WTC11 (cell line): ENCODE measurements around the gene SEC24C. TPM values are rescaled to one million over a fixed set of nuclear protein-coding genes. Genes with fewer than 3 reads are reported as not detected.
"Not testable (repeated sequence)": the region's sequence is repeated elsewhere in the genome, so short reads cannot be mapped to it uniquely, and the experiment has no call there.

Experiments used
- ATAC-seq: fragments of 200-7000 bp; cut with Tn5 transposase; 2 replicates; pipeline ENCODE4 v1.10.0; 2021; ENCODE audit warnings: mild to moderate bottlenecking, moderate library complexity
- CTCF ChIA-PET: fragments of 300-600 bp; sonication (Branson Sonifier 250); formaldehyde crosslinking; loops from one replicate; lab custom pipeline; 2021; ENCODE audit warnings: antibody characterized with exemption; lab: Charles Lee
- POLR2A ChIA-PET: fragments of 350-600 bp; sonication (Branson Sonifier 250); formaldehyde crosslinking; loops from one replicate; lab custom pipeline; 2021; ENCODE audit warnings: antibody characterized with exemption; lab: Charles Lee
- DNase-seq: peaks from one replicate; pipeline ENCODE4 v3.0.0; 2021; ENCODE audit warnings: low spot score
- H3K27ac Mint-ChIP-seq: 2 replicates; pipeline ENCODE4 v1.8.0; 2021; ENCODE audit warnings: mixed read lengths
- H3K27me3 Mint-ChIP-seq: 2 replicates; pipeline ENCODE4 v1.8.0; 2021; ENCODE audit warnings: low read depth, mild to moderate bottlenecking, moderate library complexity, mixed read lengths
- H3K36me3 Mint-ChIP-seq: 2 replicates; pipeline ENCODE4 v1.8.0; 2021; ENCODE audit warnings: mixed read lengths
- H3K4me1 Mint-ChIP-seq: 2 replicates; pipeline ENCODE4 v1.8.0; 2022; ENCODE audit warnings: mixed read lengths
- H3K4me3 Mint-ChIP-seq: 2 replicates; pipeline ENCODE4 v1.8.0; 2021; ENCODE audit warnings: mild to moderate bottlenecking, moderate library complexity, mixed read lengths
- H3K9me3 Mint-ChIP-seq: 2 replicates; pipeline ENCODE4 v1.8.0; 2021; ENCODE audit warnings: mixed read lengths
- GABPB1 ChIP-seq: sonication (generic); formaldehyde crosslinking; IDR thresholded peaks from 2 replicates; pipeline ENCODE4 v1.8.1; 2023; ENCODE audit warnings: mild to moderate bottlenecking, missing genetic modification reagents
- HMGA2 ChIP-seq: fragments of 250-450 bp; sonication (Bioruptor Pico); IDR thresholded peaks from 2 replicates; pipeline ENCODE4 v1.4.0; 2021; ENCODE audit warnings: mild to moderate bottlenecking, moderate library complexity
- IRF2 ChIP-seq: sonication (generic); formaldehyde crosslinking; IDR thresholded peaks from 2 replicates; pipeline ENCODE4 v1.8.0; 2022; ENCODE audit warnings: low read depth, missing genetic modification reagents, borderline replicate concordance
- JUN ChIP-seq: sonication (generic); formaldehyde crosslinking; IDR thresholded peaks from 2 replicates; pipeline ENCODE4 v1.8.0; 2023; ENCODE audit warnings: mild to moderate bottlenecking, missing genetic modification reagents
- NR1H2 ChIP-seq: sonication (generic); formaldehyde crosslinking; IDR thresholded peaks from 2 replicates; pipeline ENCODE4 v1.9.0; 2021; ENCODE audit warnings: mild to moderate bottlenecking, moderate library complexity, missing genetic modification reagents
- NR2C2 ChIP-seq: sonication (generic); formaldehyde crosslinking; IDR thresholded peaks from 2 replicates; pipeline ENCODE4 v1.8.0; 2022; ENCODE audit warnings: mild to moderate bottlenecking, missing genetic modification reagents
- SMAD4 ChIP-seq: sonication (generic); formaldehyde crosslinking; IDR thresholded peaks from 2 replicates; pipeline ENCODE4 v1.8.0; 2022; ENCODE audit warnings: mild to moderate bottlenecking, missing genetic modification reagents
- TCF7 ChIP-seq: sonication (generic); formaldehyde crosslinking; IDR thresholded peaks from 2 replicates; pipeline ENCODE4 v1.8.0; 2022; ENCODE audit warnings: mild to moderate bottlenecking, low read depth, missing genetic modification reagents, moderate library complexity
- TP53 ChIP-seq: sonication (generic); formaldehyde crosslinking; IDR thresholded peaks from 2 replicates; pipeline ENCODE4 v1.8.1; 2023; ENCODE audit warnings: mild to moderate bottlenecking, missing genetic modification reagents
- ZNF121 ChIP-seq: sonication (generic); formaldehyde crosslinking; IDR thresholded peaks from 2 replicates; pipeline ENCODE4 v1.8.0; 2023; ENCODE audit warnings: missing genetic modification reagents
- ZNF232 ChIP-seq: sonication (generic); formaldehyde crosslinking; IDR thresholded peaks from 2 replicates; pipeline ENCODE4 v1.8.0; 2022; ENCODE audit warnings: mild to moderate bottlenecking, missing genetic modification reagents
- ZNF317 ChIP-seq: sonication (generic); formaldehyde crosslinking; IDR thresholded peaks from 2 replicates; pipeline ENCODE4 v1.8.1; 2023; ENCODE audit warnings: low read depth, mild to moderate bottlenecking, moderate library complexity, missing genetic modification reagents, borderline replicate concordance
- ZNF671 ChIP-seq: fragments of 250-450 bp; sonication (Bioruptor Pico); IDR thresholded peaks from 2 replicates; pipeline ENCODE4 v1.8.0; 2021; ENCODE audit warnings: mild to moderate bottlenecking
- total RNA-seq: library from RNA; stranded (reverse); gene quantifications from 3 replicates; pipeline ENCODE4 v1.2.3, GENCODE V29; 2021
- TF ChIP-seq, protein P1 (sequence below): fragments of 200-600 bp; IDR thresholded peaks from 2 replicates; pipeline ENCODE4 v1.8.0; 2022; ENCODE audit warnings: antibody characterized with exemption
- TF ChIP-seq, protein P2 (sequence below): sonication (generic); formaldehyde crosslinking; IDR thresholded peaks from 2 replicates; pipeline ENCODE4 v1.8.1; 2023; ENCODE audit warnings: mild to moderate bottlenecking, missing genetic modification reagents
- TF ChIP-seq, protein P3 (sequence below): fragments of 250-450 bp; sonication (Bioruptor Pico); IDR thresholded peaks from 2 replicates; pipeline ENCODE4 v1.9.0; 2021; ENCODE audit warnings: mild to moderate bottlenecking, borderline replicate concordance
- TF ChIP-seq, protein P4 (sequence below): sonication (generic); formaldehyde crosslinking; conservative IDR thresholded peaks from 2 replicates; pipeline ENCODE4 v1.8.1; 2023; ENCODE audit warnings: mild to moderate bottlenecking, low read depth, missing genetic modification reagents, moderate library complexity
- TF ChIP-seq, protein P5 (sequence below): sonication (generic); formaldehyde crosslinking; IDR thresholded peaks from 2 replicates; pipeline ENCODE4 v1.8.1; 2022; ENCODE audit warnings: low read depth, mild to moderate bottlenecking, moderate library complexity, missing genetic modification reagents, borderline replicate concordance
- TF ChIP-seq, protein P6 (sequence below): sonication (generic); formaldehyde crosslinking; IDR thresholded peaks from 2 replicates; pipeline ENCODE4 v1.8.1; 2023; ENCODE audit warnings: mild to moderate bottlenecking, missing genetic modification reagents

SEC24C gene
- total RNA-seq, 1 experiment from 2014 or later, result 74.2 TPM

DNA sequence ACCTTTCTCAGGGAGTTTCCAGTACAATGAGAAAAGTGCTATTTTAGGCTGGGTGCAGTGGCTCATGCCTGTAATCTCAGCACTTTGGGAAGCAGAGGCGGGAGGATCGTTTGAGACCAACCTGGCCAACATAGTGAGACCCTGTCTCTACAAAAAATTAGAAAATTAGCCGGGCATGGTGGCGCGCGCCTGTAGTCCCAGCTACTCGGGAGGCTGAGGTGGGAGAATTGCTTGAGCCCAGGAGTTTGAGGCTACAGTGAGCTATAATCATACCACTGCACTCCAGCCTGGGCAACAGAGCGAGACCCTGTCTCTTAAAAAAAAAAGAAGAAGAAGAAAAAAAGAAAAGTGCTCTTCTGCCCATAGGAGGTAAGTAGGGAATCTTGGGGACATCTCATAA, 51.9 kb downstream of the SEC24C start:
- ATAC-seq, H3K4me3 Mint-ChIP-seq, H3K27ac Mint-ChIP-seq, H3K27me3 Mint-ChIP-seq, H3K9me3 Mint-ChIP-seq, H3K4me1 Mint-ChIP-seq, CTCF ChIA-PET, DNase-seq: not testable (repeated sequence)
- peaks cover 37% of the 10 kb centered on the region for H3K36me3 Mint-ChIP-seq
- POLR2A ChIA-PET, result interaction anchor here (0.6 kb wide), 1 partner anchor 140 kb away, joined by 4 read pairs; no protein-coding TSS in a partner anchor
- TF ChIP-seq ZNF121 (CRISPR knock-in tag), result peak; percentile 6; the same call in 1 of the 2 replicates

DNA sequence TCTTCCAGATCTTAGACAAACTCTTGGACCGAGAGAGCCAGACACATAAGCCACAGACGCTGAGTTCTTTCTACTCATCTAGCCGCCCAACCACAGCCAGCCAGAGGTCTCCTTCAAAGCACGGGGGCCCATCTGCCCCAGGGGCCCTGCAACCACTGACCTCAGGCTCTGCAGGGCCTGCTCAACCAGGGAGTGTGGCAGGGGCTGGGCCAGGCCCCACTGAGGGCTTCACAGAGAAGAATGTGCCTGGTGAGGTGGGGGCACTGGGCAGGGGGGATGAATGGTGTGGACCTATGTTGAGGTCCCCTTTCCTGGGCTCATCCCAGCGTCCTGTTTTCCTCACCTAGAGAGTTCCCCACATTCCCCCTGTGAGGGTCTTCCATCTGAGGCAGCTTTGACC, 52.6 kb downstream of the SEC24C start:
- H3K4me1 Mint-ChIP-seq, result no peaks in the 10 kb centered on the region
- CTCF ChIA-PET, result no interaction called here

DNA sequence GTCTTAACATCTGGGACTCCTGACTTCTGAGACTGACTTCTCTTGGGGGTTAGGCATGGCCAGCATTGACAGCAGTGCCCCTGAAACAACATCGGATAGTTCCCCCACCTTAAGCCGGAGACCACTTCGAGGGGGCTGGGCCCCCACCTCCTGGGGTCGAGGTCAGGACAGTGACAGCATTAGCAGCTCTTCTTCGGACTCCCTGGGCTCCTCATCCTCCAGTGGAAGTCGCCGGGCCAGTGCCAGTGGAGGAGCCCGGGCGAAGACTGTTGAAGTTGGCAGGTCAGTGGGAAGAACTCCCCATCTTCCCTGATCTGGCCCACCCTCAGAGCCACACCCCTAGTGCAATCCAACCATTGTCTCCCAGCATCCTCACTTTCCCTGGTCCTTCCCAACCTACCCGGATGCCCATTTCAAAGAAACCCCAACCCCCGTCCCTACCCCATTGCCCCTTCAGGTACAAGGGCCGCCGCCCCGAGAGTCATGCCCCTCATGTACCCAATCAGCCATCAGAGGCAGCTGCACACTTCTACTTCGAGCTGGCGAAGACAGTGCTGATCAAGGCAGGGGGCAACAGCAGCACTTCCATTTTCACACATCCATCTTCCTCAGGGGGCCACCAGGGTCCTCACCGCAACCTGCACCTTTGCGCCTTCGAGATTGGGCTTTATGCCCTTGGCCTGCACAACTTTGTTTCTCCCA, 53.3 kb downstream of the SEC24C start:
- Mint-ChIP-seq H3K27ac (no peak overlapping the region), H3K27me3 (no peaks in the 10 kb centered on the region), H3K4me3 (no peak overlapping the region), H3K9me3 (no peaks in the 10 kb centered on the region), H3K4me1 (no peaks in the 10 kb centered on the region), H3K36me3 (peaks cover 39% of the 10 kb centered on the region)
- CTCF ChIA-PET, result no interaction called here
- POLR2A ChIA-PET, result no interaction called here
- ATAC-seq (no peak), DNase-seq (no peak)
- TF ChIP-seq ZNF232 (CRISPR knock-in tag) (no peak), HMGA2 (CRISPR knock-in tag) (no peak), NR2C2 (no peak), SMAD4 (CRISPR knock-in tag) (no peak), ZNF671 (CRISPR knock-in tag) (no peak), ZNF317 (no peak), NR1H2 (CRISPR knock-in tag) (no peak), IRF2 (CRISPR knock-in tag) (no peak), GABPB1 (CRISPR knock-in tag) (no peak), JUN (CRISPR knock-in tag) (no peak), TCF7 (CRISPR knock-in tag) (no peak)
- TF ChIP-seq, protein P1, sequence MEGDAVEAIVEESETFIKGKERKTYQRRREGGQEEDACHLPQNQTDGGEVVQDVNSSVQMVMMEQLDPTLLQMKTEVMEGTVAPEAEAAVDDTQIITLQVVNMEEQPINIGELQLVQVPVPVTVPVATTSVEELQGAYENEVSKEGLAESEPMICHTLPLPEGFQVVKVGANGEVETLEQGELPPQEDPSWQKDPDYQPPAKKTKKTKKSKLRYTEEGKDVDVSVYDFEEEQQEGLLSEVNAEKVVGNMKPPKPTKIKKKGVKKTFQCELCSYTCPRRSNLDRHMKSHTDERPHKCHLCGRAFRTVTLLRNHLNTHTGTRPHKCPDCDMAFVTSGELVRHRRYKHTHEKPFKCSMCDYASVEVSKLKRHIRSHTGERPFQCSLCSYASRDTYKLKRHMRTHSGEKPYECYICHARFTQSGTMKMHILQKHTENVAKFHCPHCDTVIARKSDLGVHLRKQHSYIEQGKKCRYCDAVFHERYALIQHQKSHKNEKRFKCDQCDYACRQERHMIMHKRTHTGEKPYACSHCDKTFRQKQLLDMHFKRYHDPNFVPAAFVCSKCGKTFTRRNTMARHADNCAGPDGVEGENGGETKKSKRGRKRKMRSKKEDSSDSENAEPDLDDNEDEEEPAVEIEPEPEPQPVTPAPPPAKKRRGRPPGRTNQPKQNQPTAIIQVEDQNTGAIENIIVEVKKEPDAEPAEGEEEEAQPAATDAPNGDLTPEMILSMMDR, result no peak
- TF ChIP-seq, protein P2, sequence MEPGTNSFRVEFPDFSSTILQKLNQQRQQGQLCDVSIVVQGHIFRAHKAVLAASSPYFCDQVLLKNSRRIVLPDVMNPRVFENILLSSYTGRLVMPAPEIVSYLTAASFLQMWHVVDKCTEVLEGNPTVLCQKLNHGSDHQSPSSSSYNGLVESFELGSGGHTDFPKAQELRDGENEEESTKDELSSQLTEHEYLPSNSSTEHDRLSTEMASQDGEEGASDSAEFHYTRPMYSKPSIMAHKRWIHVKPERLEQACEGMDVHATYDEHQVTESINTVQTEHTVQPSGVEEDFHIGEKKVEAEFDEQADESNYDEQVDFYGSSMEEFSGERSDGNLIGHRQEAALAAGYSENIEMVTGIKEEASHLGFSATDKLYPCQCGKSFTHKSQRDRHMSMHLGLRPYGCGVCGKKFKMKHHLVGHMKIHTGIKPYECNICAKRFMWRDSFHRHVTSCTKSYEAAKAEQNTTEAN (CRISPR knock-in tag), result no peak
- TF ChIP-seq, protein P3, sequence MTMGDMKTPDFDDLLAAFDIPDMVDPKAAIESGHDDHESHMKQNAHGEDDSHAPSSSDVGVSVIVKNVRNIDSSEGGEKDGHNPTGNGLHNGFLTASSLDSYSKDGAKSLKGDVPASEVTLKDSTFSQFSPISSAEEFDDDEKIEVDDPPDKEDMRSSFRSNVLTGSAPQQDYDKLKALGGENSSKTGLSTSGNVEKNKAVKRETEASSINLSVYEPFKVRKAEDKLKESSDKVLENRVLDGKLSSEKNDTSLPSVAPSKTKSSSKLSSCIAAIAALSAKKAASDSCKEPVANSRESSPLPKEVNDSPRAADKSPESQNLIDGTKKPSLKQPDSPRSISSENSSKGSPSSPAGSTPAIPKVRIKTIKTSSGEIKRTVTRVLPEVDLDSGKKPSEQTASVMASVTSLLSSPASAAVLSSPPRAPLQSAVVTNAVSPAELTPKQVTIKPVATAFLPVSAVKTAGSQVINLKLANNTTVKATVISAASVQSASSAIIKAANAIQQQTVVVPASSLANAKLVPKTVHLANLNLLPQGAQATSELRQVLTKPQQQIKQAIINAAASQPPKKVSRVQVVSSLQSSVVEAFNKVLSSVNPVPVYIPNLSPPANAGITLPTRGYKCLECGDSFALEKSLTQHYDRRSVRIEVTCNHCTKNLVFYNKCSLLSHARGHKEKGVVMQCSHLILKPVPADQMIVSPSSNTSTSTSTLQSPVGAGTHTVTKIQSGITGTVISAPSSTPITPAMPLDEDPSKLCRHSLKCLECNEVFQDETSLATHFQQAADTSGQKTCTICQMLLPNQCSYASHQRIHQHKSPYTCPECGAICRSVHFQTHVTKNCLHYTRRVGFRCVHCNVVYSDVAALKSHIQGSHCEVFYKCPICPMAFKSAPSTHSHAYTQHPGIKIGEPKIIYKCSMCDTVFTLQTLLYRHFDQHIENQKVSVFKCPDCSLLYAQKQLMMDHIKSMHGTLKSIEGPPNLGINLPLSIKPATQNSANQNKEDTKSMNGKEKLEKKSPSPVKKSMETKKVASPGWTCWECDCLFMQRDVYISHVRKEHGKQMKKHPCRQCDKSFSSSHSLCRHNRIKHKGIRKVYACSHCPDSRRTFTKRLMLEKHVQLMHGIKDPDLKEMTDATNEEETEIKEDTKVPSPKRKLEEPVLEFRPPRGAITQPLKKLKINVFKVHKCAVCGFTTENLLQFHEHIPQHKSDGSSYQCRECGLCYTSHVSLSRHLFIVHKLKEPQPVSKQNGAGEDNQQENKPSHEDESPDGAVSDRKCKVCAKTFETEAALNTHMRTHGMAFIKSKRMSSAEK (CRISPR knock-in tag), result no peak
- TF ChIP-seq, protein P4, sequence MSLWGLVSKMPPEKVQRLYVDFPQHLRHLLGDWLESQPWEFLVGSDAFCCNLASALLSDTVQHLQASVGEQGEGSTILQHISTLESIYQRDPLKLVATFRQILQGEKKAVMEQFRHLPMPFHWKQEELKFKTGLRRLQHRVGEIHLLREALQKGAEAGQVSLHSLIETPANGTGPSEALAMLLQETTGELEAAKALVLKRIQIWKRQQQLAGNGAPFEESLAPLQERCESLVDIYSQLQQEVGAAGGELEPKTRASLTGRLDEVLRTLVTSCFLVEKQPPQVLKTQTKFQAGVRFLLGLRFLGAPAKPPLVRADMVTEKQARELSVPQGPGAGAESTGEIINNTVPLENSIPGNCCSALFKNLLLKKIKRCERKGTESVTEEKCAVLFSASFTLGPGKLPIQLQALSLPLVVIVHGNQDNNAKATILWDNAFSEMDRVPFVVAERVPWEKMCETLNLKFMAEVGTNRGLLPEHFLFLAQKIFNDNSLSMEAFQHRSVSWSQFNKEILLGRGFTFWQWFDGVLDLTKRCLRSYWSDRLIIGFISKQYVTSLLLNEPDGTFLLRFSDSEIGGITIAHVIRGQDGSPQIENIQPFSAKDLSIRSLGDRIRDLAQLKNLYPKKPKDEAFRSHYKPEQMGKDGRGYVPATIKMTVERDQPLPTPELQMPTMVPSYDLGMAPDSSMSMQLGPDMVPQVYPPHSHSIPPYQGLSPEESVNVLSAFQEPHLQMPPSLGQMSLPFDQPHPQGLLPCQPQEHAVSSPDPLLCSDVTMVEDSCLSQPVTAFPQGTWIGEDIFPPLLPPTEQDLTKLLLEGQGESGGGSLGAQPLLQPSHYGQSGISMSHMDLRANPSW (CRISPR knock-in tag), result no peak
- TF ChIP-seq, protein P5, sequence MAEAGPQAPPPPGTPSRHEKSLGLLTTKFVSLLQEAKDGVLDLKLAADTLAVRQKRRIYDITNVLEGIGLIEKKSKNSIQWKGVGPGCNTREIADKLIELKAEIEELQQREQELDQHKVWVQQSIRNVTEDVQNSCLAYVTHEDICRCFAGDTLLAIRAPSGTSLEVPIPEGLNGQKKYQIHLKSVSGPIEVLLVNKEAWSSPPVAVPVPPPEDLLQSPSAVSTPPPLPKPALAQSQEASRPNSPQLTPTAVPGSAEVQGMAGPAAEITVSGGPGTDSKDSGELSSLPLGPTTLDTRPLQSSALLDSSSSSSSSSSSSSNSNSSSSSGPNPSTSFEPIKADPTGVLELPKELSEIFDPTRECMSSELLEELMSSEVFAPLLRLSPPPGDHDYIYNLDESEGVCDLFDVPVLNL (CRISPR knock-in tag), result no peak
- TF ChIP-seq, protein P6, sequence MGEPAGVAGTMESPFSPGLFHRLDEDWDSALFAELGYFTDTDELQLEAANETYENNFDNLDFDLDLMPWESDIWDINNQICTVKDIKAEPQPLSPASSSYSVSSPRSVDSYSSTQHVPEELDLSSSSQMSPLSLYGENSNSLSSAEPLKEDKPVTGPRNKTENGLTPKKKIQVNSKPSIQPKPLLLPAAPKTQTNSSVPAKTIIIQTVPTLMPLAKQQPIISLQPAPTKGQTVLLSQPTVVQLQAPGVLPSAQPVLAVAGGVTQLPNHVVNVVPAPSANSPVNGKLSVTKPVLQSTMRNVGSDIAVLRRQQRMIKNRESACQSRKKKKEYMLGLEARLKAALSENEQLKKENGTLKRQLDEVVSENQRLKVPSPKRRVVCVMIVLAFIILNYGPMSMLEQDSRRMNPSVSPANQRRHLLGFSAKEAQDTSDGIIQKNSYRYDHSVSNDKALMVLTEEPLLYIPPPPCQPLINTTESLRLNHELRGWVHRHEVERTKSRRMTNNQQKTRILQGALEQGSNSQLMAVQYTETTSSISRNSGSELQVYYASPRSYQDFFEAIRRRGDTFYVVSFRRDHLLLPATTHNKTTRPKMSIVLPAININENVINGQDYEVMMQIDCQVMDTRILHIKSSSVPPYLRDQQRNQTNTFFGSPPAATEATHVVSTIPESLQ (CRISPR knock-in tag), result no peak

More for the DNA sequence above, 52.6 kb downstream of the SEC24C start:
- ATAC-seq (no peak), DNase-seq (no peak)
- H3K9me3 Mint-ChIP-seq, result no peaks in the 10 kb centered on the region
- H3K27ac Mint-ChIP-seq, result no peak overlapping the region
- no peak for TF ChIP-seq TP53 (CRISPR knock-in tag)
- no peak for TF ChIP-seq NR2C2
- TF ChIP-seq, all 79 proteins: peak for 0
- H3K36me3 Mint-ChIP-seq, result peaks cover 35% of the 10 kb centered on the region
- POLR2A ChIA-PET, result no interaction called here
- H3K4me3 Mint-ChIP-seq, result no peak overlapping the region
- H3K27me3 Mint-ChIP-seq, result no peaks in the 10 kb centered on the region
